Bronchus fibroblast of lung (primary cell): ENCODE results near the gene FANK1. TPM values are rescaled to one million over a fixed set of nuclear protein-coding genes. Genes with fewer than 3 reads are reported as not detected.

Source experiments
- total RNA-seq: library from RNA; depleted of rRNA; stranded (reverse); fragments of >200 nt; gene quantifications from 2 replicates; pipeline ENCODE4 v1.2.3, GENCODE V29; 2015

The FANK1 gene
- total RNA-seq, result 0.59 and 0.84 TPM in 2 replicates

GRCh38 chr10:125896088-125896934, at the start of gene FANK1:
Gene FANK1 (plus strand): TSS chr10:125896564. CDS start chr10:125896643, 79 bp downstream.

GRCh38 chr10:125881192-125881591, 15.2 kb upstream of the FANK1 start, which contains the start of gene DHX32:
Gene DHX32 (minus strand): TSS chr10:125881292. CDS start chr10:125880824, 468 bp downstream.

Other genes with a start within 250 kb of the FANK1 start
- gene TEX36, start 213.4 kb upstream of the FANK1 start, total RNA-seq, result not detected in 2 replicates
- 11.9 and 15.0 TPM in 2 replicates for gene EDRF1, start 176.9 kb upstream of the FANK1 start, total RNA-seq
- not detected in 2 replicates for gene MMP21, start 120.7 kb upstream of the FANK1 start, total RNA-seq
- 59.3 and 60.2 TPM in 2 replicates for gene UROS, start 73.3 kb upstream of the FANK1 start, total RNA-seq
- gene BCCIP, start 73.0 kb upstream of the FANK1 start, total RNA-seq, result 48.6 and 53.5 TPM in 2 replicates
- gene DHX32, start 15.3 kb upstream of the FANK1 start, total RNA-seq, result 16.6 and 19.7 TPM in 2 replicates